Measurements from ENCODE around the gene TMF1. TPM values are rescaled to one million over a fixed set of nuclear protein-coding genes. Genes with fewer than 3 reads are reported as not detected.

Gene TMF1
- total and polyA plus RNA-seq, 8 donors: 6.0 to 53.8 (median 12.6) TPM

DNA sequence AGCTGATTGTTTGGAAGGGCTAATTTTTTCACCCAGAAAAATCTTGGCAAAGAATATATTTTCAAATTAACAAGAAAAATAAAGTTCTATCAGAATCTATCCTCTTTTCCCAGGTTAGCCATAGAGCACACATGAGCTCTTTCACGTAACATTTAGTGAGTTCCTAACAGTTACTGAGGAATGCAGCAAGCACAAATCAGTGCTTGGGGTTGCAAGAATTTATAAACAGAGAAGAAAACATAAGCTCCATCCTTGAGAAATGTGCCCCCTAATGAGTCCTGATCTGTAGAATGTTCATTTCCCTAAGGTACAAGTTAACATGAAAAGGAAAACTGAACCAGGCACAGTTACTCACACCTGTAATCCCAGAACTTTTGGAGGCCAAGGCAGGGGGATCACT is 52.5 kb downstream of the TMF1 start:
- H3K4me1 ChIP-seq: peaks cover 0 to 6% (median 0%) of the 10 kb centered on the region in 4 donors
- intact Hi-C loops (cut with DNase I; ENCODE audit: low total_unique reads): no loop called here
- peaks cover 59 to 93% (median 91%) of the 10 kb centered on the region in 4 donors for H3K36me3 ChIP-seq
- WGBS, 5 donors: 76 to 91% (median 85%) methylated on average over 1 of the region's 1 CpG
- no peaks in the 10 kb centered on the region for H3K27me3 ChIP-seq
- no peak overlapping the region for H3K4me3 ChIP-seq
- no peaks in the 10 kb centered on the region for H3K9me3 ChIP-seq
- TF ChIP-seq CTCF (IDR thresholded peaks at IDR 0.05): no peak
- TF ChIP-seq POLR2A (IDR thresholded peaks at IDR 0.05): no peak
- TF ChIP-seq EP300 (IDR thresholded peaks at IDR 0.05): no peak
- no peak for TF ChIP-seq POLR2AphosphoS5 (IDR thresholded peaks at IDR 0.05)
- no peak for DNase-seq
- no peak overlapping the region for H3K27ac ChIP-seq

- intact Hi-C loops (cut with DNase I; ENCODE audit: low total_unique reads): no loop called here
- no peak for TF ChIP-seq POLR2A (IDR thresholded peaks at IDR 0.05)
- no peak for TF ChIP-seq POLR2AphosphoS5 (IDR thresholded peaks at IDR 0.05)
- TF ChIP-seq CTCF (IDR thresholded peaks at IDR 0.05): no peak
- no peak for TF ChIP-seq EP300 (IDR thresholded peaks at IDR 0.05)
- H3K36me3 ChIP-seq: peaks cover 56 to 93% (median 91%) of the 10 kb centered on the region in 4 donors
These were observed 53.0 kb downstream of the TMF1 start for GRCh38 chr3:68999158-68999557.

GRCh38 chr3:68997887-68998286 is 54.2 kb downstream of the TMF1 start:
- Histone ChIP-seq H3K27me3 (no peaks in the 10 kb centered on the region), H3K4me1 (peaks cover 0 to 6% (median 0%) of the 10 kb centered on the region in 4 donors), H3K36me3 (peaks cover 45 to 92% (median 91%) of the 10 kb centered on the region in 4 donors), H3K27ac (no peak overlapping the region), H3K9me3 (no peaks in the 10 kb centered on the region), H3K4me3 (no peak overlapping the region)
- 77 to 88% (median 82%) methylated on average over 6 of the region's 6 CpGs for WGBS, 5 donors
- no peak for DNase-seq
- intact Hi-C loops (cut with DNase I; ENCODE audit: low total_unique reads): no loop called here
- no peak for TF ChIP-seq CTCF (IDR thresholded peaks at IDR 0.05)
- no peak for TF ChIP-seq POLR2A (IDR thresholded peaks at IDR 0.05)
- TF ChIP-seq EP300 (IDR thresholded peaks at IDR 0.05): no peak
- no peak for TF ChIP-seq POLR2AphosphoS5 (IDR thresholded peaks at IDR 0.05)

More at GRCh38 chr3:68999158-68999557, 53.0 kb downstream of the TMF1 start:
- Histone ChIP-seq H3K27ac (no peak overlapping the region), H3K27me3 (no peaks in the 10 kb centered on the region), H3K9me3 (no peaks in the 10 kb centered on the region), H3K4me1 (peaks cover 0 to 6% (median 0%) of the 10 kb centered on the region in 4 donors), H3K4me3 (no peak overlapping the region)
- DNase-seq: no peak

- Histone ChIP-seq H3K4me1 (peaks cover 0 to 6% (median 0%) of the 10 kb centered on the region in 4 donors), H3K9me3 (no peaks in the 10 kb centered on the region), H3K36me3 (peaks cover 32 to 91% (median 87%) of the 10 kb centered on the region in 4 donors), H3K27ac (no peak overlapping the region), H3K27me3 (no peaks in the 10 kb centered on the region), H3K4me3 (no peak overlapping the region)
- no peak for DNase-seq
- 61 to 81% (median 76%) methylated on average over 7 to 8 of the region's 8 CpGs for WGBS, 5 donors
- intact Hi-C loops (cut with DNase I; ENCODE audit: low total_unique reads): no loop called here
- TF ChIP-seq CTCF (IDR thresholded peaks at IDR 0.05) (no peak), POLR2A (IDR thresholded peaks at IDR 0.05) (no peak), EP300 (IDR thresholded peaks at IDR 0.05) (no peak), POLR2AphosphoS5 (IDR thresholded peaks at IDR 0.05) (no peak)
These were observed 55.7 kb downstream of the TMF1 start for GRCh38 chr3:68996356-68996995.

Measured in stomach (tissue), 9 donors.